Effector CD8-positive, alpha-beta T cell (primary cell): ENCODE measurements around the gene TSHZ1.
"Not testable (repeated sequence)": the region's sequence is repeated elsewhere in the genome, so short reads cannot be mapped to it uniquely, and the experiment has no call there.

ENCODE experiments used
- DNase-seq: peaks from one replicate; lab custom pipeline; 2025; lab: John Stamatoyannopoulos, UW

TSHZ1 gene

DNA sequence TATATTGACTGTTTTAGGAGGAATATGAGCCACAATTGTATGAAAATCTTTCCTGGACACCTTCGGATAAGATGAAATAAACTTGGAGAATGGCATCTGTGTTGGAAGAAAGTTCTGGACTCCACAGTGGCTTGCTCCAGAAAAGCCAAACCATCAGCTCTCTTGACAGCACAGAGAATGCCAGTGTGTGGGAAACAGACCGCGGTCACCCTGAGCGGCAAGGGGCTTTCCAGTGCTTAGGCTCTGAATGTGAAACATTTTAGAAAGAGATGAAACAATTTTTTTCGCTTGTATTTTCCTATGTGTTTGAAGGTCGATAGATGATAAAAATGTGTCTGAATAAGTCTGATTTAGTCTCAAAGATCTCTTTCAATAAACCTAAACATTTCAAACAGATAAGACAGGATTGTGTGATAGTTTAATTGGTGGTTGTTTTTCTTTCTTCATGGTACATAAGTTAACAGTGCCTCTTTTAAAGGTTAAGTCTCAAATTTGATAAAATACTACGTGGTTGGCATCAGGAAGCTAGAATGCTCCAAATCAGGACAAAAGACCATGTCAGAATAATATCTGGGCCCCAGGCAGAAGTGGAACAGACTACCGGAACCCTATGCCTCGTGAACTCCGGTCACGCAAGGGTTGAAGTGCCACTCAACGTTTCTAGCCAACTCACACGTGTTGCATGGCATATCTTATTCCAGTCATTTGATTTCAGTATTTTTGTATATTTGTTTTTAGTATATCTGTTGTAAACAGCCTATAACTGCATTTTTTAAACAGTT is 30.6 kb upstream of the TSHZ1 start:
- no peak for DNase-seq

DNA sequence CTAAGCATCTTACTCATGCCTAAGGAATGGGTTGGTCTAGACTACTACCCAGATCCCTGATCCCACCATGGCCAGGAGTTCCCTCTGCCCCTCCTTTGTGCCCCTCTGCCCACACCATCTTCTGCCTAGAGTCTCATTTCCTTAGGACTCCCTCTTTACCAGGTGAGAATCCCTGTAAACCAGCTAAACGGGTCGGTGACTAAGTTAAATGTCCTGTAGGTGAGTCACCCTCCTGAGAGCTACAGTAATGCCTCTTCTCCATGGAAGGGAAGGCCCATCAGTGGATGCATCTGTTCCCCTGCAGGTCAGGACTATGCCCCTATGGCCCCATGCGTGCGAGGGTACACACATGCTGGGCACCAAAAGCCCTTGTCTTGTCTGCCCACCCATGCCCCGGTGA is 27.1 kb upstream of the TSHZ1 start:
- DNase-seq, result no peak

DNA sequence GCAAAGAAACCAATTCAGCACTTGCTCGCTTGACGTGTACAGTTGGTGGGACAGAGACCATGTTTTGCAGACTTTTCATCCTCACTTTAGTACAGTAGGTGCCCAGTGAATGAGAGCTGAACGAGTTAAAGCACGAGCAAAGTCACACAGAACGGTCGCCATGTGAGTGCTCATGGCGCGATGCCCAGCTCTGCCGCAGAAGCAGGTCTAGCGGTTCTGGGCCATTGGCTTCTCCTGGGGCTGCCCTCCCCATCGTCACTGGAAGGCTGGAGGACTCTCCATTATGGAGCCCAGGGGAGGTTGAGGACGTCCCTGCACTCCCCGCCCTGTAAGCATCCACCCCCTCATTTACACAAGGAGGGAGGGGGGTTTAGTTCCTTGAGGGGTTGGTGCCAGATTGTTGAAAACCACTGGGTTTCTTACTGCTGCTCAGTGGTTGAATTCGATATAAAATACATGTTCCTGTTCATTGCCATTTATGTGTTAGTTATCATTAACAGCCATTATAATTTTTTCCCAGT is 26.6 kb upstream of the TSHZ1 start:
- DNase-seq, result no peak

DNA sequence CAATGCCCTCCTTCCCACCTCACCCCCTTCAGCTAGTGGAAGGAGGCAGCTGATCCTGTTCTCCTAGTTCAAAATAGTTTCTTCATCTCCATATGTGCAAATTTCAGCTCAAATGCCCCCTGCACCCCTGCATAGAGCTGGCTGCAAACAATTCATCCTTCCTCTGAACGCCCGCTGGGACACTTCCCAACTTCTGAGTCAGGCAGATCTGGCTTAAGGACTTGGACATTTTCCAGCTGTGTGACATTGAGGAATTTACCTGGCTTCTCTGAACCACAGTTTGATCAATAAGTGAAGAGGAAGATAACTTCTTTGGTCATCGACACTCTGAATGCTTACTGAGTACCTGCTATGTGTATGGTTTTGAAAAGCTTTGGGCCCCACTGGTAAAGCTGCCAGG is 25.1 kb upstream of the TSHZ1 start:
- DNase-seq, result no peak

DNA sequence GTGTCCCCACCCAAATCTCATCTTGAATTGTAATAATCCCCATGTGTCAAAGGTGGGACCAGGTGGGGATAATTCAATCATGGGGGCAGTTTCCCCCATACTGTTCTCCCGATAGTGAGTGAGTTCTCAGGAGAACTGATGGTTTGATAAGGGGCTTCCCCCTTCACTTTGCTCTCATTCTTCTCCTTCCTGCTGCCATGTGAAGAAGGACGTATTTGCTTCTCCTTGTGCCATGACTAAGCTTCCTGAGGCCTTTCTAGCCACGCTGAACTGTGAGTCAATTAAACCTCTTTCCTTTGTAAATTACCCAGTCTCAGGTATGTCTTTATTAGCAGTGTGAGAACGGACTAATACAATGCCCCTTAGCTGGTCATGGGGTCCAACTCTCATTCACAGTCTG is 22.9 kb upstream of the TSHZ1 start:
- DNase-seq, result not testable (repeated sequence)

DNA sequence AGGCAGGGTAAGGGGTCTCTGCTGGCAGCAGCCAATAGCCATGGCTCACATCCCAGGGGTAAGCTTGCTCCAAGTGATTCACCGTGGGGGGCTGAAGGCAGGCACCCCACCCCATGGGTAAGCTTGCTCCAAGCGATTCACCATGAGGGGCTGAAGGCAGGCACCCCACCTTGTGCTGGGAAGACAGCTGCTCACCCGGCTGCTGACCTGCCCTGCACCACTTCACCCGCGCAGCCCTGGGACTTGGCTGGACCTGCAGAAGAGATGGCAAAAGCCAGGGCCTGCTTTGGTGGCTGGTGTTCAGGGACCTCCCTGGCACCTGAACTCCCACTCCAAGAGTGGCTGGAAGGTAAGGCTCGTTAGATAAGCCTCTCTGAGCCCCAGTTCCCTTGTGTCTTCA is 20.9 kb upstream of the TSHZ1 start:
- DNase-seq, result no peak

DNA sequence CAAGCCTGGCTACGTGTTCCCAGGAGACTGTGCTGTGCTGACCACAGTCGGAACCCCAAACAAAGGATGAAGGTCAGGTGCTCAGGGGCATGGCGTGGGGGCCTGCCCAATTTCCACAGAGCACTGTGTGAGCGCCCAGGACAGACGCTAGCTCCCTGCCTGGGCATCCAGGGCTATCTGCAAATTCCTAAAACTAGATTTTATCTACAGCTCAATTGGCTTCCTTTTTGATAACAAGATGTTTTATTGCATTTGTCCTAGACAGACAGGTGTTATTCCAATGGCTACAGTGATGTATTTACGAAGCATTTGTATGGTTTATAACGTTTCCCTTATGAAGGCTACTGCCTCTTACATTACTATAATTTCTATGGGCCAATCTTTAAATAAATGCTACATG is 17.7 kb upstream of the TSHZ1 start:
- DNase-seq, result no peak

DNA sequence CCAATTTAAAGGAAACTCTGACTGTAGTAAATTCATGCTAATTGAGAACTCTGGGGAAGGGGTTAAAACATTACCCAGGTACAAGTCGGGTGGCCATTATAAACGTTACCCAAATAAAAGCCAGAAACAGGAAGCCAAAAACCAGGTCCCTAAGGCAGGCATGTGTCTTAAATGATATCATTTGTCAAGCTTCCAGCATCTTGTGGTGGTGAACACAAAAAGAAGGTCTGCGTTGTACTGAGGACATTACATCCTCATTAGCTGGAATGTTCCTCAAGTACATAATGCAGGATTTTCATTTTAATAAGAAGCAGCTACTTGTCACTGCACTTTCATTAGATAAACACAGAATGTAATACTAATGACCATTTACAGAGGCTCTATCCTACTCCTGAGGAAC is 12.6 kb upstream of the TSHZ1 start:
- DNase-seq, result no peak

DNA sequence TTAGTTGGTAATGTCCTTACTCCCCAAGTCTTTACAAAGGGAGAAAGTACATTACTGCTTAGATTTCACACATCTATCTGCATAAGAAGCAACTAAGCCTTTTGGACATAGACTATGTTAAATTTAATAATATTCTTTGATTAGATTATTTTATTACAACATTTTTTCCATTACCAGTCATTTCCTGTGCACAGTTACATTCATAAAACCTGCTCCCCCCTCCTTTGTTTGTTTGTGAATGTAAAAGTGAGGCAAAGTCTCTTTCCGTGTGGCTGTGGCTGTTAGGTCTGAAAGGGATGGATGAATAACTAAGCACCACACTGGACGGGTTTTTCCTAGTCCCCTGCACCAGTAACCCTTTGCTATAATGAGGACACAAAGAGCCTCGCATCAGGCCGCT is 11.3 kb upstream of the TSHZ1 start:
- no peak for DNase-seq

DNA sequence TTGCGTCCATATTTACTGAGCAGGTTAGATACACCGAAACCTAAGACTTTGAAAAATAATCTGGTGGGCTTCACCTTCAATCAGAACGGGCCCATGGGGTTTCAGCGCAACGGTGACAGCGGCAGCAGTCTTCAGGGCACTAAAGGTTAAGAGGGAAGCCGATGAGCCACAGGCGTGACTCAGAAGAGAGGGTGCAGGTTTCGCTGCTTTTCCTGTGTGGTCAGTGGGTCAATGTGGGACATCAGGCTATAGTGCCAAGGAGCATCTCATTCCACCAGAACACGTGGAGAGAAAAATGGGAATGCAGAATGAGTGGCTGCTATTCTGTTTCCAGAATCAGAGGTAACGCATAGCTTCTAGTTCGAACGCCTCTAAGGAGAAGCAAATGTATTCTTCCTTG is 10.5 kb upstream of the TSHZ1 start:
- DNase-seq, result no peak

DNA sequence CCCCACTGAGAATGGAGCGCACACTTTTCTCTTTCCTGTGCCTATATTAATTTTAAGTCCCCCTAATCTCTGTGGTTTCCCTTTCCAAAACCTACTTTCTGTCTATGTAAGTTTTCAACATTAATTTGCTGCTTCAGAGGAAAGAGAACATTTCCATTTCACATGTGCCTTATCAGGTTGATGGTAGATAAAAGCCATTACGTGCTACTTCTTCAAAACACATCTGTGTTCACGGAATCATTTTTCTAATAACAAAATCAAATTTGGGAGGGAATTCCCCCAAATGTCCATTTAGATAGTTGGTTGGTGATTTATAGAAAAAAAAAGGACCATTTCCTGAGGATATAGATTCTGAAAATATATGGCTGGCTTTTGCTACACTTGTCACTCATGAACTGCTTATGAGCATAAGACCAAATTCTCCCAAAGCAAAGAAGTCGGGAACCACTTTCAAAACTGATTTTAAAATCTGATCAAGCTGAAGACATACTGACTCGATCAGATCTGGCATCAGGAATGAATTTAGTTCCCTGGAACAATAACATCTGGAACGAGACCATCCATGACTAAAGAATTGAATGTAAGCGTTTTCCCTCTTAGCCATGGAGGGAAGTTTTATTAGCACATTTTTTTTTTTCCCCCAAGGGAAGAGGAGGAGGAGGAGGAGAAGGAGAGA is 9.9 kb upstream of the TSHZ1 start:
- DNase-seq, result no peak

DNA sequence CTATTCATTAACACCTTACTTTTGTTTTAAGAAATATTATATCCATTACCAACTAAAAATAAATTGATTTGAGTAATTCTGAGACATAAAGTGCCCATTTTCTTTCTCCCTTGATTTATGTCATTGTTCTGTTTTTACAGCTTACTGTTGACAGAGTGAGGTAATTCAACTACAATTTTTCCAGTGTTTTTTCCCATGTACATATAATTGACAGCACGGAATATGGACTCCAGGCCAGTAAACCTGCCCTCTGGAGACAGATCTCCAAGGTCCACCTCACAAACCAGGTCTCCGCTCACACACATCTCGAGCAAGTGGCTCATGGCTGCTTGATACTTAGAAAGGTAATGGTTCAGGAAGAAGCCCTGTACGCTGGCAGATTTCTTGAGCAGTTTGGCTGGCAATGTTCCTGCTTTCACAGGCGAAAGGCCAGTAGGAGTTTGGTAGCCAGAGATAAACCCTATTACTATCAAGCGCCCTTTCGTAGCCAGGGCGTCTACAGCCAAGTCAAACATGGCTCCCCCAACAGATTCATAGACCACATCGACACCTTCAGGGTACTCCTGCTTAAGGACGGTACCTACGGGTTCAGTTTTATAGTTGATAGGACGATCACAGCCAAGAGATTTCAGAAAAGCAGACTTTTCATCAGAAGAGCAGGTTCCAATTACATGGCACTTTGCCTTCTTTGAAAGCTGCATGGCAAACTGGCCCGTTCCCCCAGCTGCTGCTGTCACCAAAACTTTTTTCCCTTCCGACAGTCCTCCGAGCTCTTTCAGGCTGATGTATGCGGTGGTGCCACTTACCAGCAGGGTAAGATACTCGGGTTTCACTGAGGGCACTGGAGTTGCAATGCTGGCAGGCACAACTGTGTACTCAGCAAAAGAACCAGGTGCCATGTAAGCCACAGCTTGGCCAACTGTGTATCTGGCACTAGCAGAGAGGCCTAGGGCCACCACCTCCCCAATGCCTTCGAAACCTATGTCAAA is 9.0 kb upstream of the TSHZ1 start:
- DNase-seq, result no peak

DNA sequence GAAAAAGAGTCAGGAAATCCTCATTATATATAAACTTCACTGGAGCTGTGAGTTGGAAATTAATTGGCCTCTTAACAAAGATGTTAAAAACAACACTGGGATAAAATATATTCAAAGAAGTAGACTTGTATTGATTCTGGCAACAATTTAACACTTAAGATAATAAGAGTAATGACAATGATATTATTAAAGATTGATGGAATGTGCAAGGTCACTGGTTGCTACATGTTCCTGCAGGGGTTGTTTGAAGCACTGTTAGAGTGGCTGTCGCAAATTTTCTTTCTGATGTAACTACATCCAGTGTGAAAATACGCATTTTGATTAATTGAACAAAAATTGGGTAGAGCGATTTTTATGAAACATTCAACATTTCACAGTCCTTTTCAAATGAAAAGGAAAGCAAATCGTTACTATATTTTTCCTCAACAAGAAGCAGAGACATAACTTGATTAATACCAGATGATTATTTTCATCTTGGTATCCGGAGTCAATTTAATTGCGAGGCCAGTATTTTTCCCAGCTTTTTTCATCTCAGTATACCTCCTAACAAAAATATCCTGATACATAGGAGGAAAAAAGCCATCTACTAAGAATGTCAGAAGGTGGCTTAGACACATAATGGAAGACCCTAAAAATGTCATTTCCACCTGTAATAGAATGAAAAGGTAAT is 7.8 kb upstream of the TSHZ1 start:
- DNase-seq, result no peak

DNA sequence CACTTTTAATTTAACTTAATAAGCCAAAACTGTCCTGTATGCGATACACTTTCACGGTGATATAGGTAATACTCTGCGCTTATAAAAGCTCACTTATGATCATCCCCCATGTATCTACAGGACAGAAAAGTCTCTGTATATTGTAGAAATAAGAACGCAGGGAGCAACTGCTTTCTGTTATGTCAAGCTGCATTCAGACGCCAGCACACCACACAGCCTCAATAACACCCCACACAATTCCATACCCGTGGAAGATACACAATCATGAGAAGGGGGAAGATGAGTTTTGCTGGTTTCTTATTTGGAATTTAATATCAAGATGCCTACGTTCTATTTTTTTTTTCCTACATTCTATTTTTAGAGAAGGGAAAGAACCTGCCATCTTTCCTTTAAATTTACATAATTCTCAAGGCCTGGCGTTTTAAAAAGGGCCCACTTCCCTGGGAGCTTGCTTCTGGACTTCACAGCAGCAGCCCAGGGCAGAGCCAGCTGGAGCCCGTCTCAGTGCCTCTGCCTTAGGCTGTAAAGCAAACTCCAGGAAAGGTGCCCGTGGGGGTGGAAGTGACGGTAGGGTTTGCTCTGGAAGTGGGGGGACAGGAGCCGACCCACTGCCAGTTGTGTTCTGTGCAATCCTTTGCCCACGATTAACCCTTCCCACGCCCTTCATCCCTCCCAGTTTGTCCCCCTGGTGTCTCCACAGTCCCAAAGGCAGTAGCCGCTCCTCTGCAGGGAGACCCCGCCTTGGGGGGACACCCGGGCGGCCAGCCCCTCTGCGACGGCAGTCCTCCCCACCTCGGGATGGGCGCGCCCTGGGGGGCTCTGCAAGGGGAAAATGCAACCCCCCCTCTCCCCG is 7.0 kb upstream of the TSHZ1 start:
- DNase-seq, result no peak

DNA sequence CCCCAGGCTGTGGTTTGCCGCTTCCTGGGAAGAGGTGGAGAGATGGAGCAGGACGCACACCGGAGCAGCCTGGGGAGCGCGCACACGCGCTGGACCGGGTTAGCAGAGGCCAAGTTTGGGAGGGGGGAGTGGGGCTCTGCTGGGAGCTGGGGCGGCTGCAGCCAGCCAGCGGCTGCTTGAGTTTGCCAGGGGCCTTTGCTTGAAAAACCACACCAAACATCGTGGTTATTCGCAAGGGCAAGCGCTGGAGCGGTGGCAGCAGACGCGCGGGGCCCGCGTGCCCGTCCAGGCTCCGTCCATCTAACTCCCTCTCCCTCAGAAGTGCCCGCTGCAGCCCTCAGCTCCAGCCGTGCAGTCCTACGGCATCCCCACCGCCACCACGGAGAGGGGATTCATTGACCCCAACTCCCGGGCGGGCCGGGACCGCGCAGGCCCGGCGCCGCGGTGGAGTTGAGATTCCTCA is 6.3 kb upstream of the TSHZ1 start:
- no peak for DNase-seq

DNA sequence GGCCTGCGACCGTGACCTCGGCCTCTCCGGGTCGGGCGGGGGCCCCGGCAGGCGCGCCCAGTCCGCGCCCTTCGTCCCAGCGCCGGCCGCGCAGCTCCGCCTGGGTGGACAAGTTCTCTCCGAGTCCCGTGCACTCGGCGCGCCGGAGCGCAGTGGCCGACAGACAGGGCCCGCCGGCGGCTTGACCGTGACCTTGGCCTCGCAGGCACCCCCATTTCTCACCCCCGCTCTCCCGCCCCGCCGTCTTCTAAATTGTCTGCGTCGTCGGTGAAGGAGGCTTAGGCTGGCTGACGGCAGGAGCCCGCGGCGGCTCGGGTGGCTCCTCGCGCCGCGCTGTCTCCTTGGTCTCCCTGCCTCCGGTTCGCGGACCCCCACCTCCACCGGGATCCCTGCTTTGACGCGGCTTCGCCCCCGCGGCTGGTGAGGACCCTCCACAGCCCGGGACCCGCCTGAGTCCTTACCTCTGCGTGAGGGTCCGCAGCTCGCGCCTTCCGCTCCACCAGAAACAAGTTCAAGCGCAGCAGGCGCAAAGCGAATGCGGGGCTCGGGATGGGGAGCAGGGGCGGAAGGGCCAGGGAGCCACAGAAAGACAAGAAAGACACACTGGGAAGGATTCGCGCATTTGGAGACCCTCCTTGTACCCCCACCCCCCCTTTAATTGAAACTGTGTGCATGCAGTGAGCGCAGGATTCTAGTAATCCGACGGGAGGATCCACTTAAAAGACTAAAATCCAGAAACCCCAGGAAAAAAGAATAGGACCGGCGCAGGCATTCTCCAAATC is 5.7 kb upstream of the TSHZ1 start:
- no peak for DNase-seq

DNA sequence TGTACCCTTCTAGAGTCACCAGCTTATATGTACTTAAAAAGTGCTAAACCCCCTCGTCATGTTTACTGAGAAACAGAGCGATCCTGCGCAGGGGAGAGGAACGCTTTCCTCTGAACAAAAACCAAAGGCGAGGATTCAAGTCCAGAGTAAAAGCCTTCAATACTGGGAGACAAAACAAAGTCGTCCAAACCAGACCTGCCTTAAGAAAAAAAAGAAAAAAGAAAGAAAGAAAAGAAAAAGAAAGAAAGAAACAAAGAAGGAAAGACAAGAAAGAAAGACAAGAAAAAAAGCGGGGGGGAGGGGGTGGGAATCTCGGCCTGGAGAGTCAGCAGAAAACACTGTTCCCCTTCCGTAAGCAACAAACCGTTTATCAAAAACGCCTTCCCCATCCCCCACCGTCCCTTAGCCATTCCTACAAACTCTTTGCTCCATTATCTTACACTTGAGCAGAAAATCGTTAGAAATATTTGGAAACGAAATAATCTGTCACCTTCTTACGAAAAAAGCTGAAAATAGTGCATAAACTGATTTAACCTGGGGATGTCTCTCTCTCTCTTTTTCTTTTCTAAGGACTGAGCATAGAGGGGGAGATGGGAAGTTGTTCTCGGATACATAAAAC is 5.0 kb upstream of the TSHZ1 start:
- DNase-seq, result no peak

DNA sequence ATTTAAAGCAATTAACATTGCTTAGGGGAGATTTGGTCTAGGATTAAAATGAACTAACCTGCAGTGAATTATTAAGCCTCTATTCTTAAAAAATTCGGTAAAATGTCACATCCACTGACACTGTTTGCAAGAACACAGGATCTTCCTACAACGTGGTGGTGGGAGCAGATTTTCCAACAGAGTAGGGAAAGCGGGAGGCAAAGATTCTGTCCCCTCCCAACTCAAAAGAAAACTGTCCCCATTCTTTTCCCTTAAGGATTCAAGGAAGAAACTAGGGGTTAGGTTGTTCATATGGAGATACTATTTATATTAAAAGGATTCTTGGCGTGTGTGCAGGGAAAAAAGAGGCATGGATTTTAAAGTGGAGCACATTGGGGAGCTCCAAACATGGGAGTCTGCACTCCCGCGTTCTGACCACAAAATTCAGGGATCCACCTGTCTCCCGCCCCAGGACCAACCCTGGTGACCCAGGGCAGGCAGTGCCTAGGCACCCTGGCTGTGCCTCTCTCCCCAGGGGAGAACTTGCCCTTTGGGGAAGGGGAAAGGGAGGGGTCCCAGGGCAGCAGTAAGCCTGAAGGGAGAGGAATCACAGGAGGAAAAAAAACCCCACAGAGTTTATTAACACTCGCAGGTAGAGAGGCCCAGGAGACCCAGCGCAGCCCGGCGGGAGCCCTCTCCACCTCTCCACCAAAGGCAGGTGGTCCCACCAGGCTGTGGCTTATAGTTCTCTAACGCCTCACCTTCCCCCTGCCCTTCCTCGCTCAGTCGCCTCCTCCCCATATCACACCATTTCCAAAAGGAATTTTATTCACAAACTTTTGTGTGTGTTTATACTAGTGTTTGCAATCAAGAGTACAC is 3.9 kb upstream of the TSHZ1 start:
- no peak for DNase-seq
